ENCODE data around the gene CTIF.

CTIF gene

DNA sequence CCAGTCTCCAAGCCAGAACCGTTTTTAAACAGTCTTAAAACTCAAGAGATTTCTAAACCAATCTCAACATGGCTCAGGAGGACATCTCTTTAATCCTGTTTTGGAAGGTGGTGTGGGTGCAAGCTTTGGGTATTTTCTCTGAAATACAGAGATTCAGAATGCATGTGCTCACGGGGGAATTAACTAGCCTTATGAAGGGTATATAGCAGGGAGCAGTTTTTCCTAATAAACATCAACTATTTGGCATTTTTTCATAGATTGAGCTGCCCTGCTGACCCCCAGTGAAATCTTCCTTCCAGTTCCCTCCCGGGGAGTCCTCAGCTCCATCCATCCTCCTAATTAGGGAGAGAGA, 289.3 kb downstream of the CTIF start:
- DNase-seq: no peak

- no peak for DNase-seq
Measured at GRCh38 chr18:48828691-48829442, 290.0 kb downstream of the CTIF start.

- no peak for DNase-seq
Measured at GRCh38 chr18:48829443-48830149, 290.8 kb downstream of the CTIF start.

- DNase-seq: no peak
Measured at GRCh38 chr18:48831113-48831759, 292.4 kb downstream of the CTIF start.

DNA sequence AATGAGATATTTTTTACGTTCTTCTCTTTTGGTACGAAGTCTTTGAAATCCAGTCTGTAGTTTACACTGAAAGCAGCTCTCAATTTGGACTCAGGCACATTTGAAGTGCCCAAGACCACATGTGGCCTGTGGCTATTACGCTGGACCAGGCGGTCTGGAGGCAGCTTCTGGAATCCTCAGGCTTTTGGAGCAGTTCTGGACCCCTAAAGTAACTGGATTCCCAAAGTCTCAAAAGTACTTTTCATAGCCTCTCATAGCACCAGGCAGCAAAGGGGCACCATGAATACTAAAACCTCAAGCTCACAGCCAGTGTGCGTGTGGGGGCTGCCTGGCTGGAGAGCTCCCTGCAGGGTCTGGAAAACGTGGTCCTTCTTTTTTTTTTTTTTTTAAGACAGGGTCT, 293.0 kb downstream of the CTIF start:
- DNase-seq: no peak

GRCh38 chr18:48832938-48833700, 294.3 kb downstream of the CTIF start:
- peak; percentile 72 to 73 for DNase-seq

DNA sequence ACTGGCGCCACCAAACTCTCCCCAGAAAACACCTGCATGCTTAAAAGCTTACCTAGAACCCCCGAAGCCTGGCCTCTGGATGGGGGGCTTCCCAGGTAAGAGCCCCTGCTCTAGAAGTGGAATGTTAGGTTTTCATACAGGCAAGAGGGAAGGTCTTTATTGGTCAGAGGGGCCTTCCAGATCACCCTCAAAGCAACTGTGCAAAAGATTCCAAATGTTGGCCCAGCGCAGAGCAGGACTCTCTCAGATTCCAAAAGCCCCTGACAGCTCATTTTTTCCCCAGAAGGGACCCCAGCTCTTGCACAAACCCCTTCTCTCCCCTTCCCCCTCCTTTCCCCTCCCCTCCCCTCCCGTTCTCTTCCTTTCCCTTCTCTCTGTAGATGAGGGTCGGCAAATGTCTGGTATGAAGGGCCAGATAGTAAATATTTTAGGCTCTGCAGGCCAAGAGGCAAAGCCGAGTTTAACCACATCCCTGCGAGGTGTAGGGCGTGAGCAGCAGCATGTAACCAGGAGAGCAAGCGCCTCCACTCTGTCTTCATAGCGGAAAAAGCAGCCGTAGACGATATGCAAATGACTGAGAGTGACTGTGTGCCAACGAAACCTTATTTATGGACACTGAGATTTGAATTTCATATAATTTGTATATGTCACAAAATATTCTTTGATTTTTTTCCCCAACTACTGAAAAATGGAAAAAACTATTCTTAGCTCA, 295.0 kb downstream of the CTIF start:
- DNase-seq: no peak

DNA sequence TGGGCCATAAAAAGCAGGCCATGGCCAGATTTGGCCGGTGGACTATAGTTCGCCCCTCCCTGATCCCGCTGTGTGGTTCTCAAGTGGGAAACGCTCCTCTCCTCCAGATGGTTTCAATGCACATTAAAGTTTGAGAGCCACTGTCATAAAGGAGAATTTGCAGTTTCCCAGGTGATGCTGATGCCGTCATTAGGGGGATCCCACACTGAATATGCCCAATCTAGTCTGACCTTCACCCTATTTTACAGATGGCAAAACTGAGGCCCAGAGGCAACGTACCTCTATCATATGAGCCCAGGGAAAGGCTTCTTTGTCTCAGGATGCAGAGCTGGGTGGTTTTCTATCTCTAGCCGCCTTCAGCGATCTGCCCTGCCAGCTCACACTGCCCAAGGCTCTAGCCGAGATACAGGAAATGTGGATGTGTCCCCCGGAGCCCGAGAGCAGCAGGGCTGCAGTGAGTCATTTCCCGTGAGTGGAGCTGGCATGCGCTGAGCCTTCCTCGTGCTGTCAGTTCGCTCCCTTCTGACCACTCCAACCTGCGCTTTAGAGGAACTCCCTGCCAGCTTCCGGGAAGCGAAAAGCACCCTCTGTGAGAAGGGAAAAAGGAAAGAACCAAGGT, 295.7 kb downstream of the CTIF start:
- DNase-seq: peak; percentile 90 to 95

GRCh38 chr18:48835119-48835518, 296.3 kb downstream of the CTIF start:
- no peak for DNase-seq

GRCh38 chr18:48835745-48836170, 296.9 kb downstream of the CTIF start:
- DNase-seq: no peak

DNA sequence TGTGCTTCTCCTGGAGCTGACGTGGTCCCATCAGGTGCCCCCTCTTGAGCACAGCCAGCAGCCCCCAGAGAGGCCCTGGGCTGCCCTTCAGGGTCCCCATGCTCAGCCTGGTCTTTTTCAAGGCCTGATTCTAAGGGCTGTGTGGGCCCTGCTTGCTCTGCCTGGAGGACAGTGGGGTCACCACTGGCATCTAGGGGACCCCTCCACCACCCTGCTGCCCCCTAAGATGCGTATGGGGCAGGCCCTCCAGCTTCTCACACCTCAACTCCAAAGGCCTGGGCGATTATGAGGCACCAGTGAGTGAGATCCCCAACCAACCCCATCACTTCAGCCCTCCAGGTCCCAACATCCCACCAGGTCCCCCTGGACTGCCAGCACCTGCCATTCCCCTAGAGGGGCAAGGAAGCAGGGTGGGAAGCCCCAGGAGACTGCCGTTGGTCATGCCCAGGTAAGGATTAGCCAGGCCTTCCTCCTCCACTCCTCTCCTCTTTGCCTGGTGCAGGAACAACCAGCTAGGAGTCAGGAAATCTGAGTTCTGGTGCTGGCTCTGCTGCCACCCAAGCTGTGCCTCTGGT, 297.5 kb downstream of the CTIF start:
- DNase-seq: no peak

DNA sequence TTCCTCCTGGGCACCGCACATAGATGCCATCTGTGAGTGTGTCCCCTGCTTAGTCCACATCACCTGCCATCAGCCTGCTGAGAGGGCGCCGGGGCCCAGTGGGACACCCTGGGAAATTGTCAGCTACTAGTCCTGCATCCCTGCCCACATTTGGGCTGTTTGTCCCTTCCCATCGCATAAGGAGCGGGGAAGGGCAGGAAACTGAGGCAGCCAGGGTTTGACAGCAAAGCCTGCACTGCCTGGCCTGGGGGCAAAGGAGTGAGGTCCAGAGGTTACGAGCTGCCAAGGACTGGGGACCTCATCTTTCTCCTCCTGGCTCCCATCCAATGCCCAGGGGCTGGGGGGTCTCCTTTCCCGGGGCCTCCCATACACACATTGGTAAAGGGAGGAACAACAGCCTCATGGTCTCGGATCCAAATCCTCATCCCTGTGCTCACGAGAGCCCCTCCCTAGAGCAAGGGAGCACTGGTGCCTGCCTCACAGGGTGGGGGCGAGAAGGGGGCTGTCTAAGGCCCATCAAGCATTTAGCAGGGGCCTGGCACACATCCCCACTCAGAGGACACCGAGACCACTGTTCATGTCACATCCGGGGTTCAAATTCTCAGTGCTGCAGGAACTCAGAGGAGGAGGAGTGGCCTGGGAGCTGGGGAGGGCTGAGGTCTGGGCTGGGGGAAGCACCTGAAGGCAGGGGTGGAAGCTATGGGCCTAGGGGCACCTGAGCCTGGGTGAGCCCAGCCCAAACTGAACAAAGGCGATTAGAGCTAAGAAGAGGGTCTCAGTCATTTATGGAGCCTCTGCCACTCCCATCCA, 298.2 kb downstream of the CTIF start:
- no peak for DNase-seq

- DNase-seq: no peak
Measured at GRCh38 chr18:48837676-48838075, 298.8 kb downstream of the CTIF start.

DNA sequence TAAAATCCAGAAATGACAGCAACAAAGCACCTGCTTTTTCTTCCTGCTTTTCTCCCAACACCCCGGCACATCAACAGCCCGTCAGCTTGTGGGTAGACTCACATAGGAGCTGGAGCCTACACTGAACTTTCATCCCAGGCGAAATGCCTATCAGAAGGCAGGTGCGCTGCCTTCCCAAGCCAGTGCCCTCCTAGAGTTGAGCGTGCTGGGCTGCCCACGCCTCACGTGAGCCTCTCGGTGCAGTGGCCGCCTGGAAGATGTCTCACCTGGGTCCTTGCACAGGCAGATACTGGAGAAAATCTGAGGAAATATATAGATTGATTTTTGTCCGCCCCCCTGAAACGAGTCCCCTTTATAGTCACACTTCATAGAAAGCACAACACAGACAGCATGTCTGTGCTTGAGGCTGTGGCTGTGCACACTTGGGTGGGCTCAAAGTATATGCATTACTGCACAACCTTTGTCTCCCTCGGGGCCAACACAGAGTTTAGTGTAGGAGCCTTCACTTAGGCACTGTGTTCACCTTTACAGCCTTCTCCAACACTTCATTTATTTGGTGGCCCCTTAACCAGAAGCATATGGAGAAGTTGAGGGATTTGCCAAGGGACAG, 299.4 kb downstream of the CTIF start:
- no peak for DNase-seq

DNA sequence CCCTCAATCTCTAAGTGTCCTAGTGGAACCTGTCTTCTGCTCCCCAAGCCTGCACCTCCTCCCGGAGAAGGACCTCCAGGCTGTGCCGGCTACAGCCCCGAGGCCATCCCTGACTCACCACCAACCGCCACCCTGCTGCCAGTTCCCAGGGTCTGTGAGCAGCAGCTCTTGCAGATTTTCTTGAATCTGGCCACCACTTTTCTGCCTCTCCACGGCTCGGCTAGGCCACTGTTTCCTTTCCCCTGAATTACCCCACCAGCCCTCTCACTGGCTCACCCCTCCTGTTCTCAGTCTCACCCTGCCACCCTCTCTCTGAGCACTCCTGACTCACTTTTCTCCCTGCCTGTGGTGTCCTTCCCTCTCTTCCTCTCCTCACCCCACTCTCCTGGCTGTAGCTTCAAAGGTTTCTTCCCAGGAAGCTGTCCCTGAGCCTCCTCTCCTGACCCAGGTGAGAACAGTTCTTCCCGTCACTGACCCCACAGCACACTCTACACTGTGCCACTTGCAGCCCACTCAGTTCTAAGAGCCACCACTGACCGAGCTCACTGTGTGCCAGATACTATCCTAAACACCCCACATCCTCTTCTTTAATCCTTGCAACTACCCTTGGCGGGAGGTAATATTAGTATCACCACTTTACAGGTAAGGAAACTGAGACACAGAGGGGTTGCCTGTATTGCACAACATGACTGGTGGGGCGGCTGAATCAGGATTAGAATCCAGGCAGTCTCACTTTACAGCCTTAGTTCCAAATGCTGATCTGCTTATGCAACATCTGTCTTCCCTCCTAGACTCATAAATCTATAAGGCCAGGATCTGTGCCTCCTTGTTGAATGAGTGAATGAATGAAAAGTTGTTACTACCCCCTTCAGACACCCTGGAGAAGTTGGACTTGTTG, 300.3 kb downstream of the CTIF start:
- peak; percentile 53 to 65 for DNase-seq

GRCh38 chr18:48839819-48840490, 301.1 kb downstream of the CTIF start:
- DNase-seq: no peak

DNA sequence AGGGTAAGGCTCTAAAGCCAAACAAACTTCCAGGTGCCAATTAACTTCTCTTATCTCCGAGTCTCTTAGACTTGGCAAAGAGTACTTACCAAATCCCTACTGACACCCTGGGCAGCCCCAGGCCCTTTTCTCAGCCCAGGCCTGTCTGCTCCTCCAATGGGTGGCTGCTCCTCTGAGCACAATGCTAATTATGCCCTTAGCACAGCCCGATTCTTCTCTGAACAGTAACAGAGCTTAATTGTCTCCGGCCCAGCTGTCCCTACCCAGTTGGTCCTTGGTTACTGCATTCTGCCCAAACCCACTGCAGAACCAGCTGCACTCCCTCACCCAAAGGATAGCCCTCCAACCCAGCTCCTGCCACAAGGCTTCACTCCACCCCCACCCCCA, 301.7 kb downstream of the CTIF start:
- no peak for DNase-seq

DNA sequence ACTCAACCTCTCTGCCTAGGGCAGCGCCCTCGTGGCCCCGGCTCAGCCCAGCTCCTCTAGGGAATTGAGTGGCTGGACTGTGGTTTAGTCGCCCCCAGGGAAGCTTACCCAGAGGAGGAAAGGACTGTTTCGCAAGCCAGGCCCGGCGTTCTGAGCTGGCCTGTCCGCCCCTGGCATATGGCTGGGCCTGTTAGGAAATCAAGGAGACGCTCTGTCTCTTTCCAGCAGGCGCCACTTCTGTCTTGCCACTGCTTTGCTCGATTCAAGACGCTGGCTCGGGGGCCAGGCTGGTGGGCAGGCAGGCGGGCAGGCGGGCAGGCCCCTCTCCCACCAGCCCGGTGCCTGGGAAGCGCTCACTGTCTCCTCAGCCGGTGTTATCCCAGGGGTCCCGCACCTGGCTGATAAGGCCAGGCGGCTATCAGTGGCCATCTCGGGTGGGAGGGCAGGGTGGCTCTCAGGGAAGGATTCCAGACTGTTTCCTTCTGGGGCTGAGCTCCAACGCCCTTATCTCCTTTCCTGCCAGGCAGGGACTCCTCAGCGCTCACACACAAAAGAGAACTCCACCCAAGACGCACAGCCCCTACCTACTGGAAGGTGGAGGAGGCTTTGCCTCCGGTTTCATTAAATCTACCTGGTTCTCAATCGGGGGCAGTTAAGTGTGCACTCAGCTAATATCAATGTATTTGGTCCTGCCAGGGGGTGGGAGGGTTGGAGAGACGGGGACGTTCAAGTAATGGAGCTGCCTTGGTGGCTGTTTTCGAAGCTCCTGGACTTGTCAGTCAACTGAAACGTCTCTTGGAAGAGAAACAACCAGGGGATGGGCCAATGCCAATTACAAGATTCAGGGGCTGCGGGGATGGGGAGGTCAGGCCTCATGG, 302.8 kb downstream of the CTIF start:
- peak; percentile 62 to 70 for DNase-seq

Measured in AML-193 (cell line).